ENCODE measurements around the gene RABIF. TPM values are rescaled to one million over a fixed set of nuclear protein-coding genes. Genes with fewer than 3 reads are reported as not detected.
A peak's percentile ranks its signal among the peaks of the same experiment; 100 is the strongest.

Gene RABIF
- total RNA-seq, 1 donor from 2014 or later, result 8.3 TPM

DNA sequence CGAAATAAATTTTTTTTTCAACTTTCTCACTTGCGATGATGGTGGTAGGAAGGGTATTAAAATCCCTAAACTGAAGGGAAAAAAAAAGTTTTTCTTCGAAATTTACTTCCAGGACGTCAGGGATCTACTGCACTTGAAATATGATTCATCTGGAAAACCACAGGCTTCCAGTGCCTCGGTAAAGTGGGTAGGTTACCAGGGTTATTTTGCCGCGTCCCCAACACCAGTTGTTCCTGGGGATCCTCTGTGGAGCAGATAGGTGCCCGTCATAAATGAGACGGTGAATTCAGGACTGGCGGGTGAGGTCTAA is 773 bp downstream of the RABIF start:
- Histone ChIP-seq H3K27me3 (ENCODE audit: low read depth) (no peaks in the 10 kb centered on the region), H3K9me3 (no peaks in the 10 kb centered on the region), H3K36me3 (peaks cover 24% of the 10 kb centered on the region), H3K4me1 (peaks cover 19% of the 10 kb centered on the region), H3K4me3 (peak overlapping the region; percentile 81), H3K27ac (peak overlapping the region; percentile 97)
- ATAC-seq (no peak), DNase-seq (no peak)
- TF ChIP-seq, protein P1, sequence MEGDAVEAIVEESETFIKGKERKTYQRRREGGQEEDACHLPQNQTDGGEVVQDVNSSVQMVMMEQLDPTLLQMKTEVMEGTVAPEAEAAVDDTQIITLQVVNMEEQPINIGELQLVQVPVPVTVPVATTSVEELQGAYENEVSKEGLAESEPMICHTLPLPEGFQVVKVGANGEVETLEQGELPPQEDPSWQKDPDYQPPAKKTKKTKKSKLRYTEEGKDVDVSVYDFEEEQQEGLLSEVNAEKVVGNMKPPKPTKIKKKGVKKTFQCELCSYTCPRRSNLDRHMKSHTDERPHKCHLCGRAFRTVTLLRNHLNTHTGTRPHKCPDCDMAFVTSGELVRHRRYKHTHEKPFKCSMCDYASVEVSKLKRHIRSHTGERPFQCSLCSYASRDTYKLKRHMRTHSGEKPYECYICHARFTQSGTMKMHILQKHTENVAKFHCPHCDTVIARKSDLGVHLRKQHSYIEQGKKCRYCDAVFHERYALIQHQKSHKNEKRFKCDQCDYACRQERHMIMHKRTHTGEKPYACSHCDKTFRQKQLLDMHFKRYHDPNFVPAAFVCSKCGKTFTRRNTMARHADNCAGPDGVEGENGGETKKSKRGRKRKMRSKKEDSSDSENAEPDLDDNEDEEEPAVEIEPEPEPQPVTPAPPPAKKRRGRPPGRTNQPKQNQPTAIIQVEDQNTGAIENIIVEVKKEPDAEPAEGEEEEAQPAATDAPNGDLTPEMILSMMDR (IDR thresholded peaks at IDR 0.05), result no peak
- intact Hi-C loops (cut with DNase I), result no loop called here

DNA sequence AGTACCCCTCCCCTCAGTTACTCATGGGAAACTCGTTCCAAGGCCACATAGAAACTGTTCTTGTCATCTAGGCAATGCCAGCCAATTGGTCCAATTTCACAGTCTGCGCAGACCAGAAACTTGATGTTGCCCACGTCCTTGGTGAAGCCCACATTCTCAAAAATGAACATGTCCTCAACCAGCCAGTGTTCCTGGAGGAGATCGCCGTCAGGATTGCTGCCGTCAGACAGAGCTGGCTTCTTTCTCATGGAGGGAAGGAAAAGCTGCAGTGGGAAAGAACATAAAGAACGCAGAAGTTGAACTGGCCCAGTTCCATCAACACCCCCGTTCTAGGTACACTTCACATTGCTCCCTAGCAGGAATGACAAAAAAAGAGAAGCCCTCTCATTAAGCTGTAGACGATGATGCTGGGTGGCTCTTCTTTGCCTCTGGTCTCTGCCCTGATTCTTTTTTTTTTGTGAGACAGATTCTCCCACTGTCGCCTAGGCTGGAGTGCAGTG is 7.9 kb downstream of the RABIF start:
- no peak overlapping the region for H3K4me3 ChIP-seq
- ATAC-seq (no peak), DNase-seq (no peak)
- no peaks in the 10 kb centered on the region for H3K27me3 ChIP-seq (ENCODE audit: low read depth)
- TF ChIP-seq, protein P1 (IDR thresholded peaks at IDR 0.05), result no peak
- H3K9me3 ChIP-seq, result no peaks in the 10 kb centered on the region
- H3K27ac ChIP-seq, result no peak overlapping the region
- no peaks in the 10 kb centered on the region for H3K4me1 ChIP-seq
- peaks cover 32% of the 10 kb centered on the region for H3K36me3 ChIP-seq
- intact Hi-C loops (cut with DNase I), result no loop called here

DNA sequence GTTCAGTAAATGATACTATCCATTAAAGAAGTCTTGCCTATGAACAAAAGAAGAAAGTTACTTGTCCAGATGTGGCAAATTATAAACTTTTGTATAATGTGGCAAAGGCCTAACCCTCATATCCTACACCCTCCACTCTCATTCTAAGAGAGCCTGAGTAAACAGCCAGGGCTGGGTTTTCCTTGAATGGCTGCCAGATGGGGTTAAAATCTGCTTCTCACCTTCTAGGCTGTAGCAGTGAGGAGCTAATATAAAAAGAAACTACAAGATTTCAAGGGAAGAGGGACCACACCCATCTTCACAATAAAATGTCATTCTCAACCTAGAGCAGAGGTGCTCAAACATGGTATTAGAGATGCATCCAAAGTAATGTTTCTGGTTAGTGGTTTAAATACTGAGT is 8.9 kb downstream of the RABIF start:
- DNase-seq, result no peak
- Histone ChIP-seq H3K27me3 (ENCODE audit: low read depth) (no peaks in the 10 kb centered on the region), H3K9me3 (no peaks in the 10 kb centered on the region), H3K36me3 (peaks cover 32% of the 10 kb centered on the region), H3K4me1 (no peaks in the 10 kb centered on the region), H3K4me3 (no peak overlapping the region), H3K27ac (no peak overlapping the region)
- ATAC-seq, result no peak
- intact Hi-C loops (cut with DNase I), result no loop called here
- TF ChIP-seq, protein P1 (IDR thresholded peaks at IDR 0.05), result no peak

DNA sequence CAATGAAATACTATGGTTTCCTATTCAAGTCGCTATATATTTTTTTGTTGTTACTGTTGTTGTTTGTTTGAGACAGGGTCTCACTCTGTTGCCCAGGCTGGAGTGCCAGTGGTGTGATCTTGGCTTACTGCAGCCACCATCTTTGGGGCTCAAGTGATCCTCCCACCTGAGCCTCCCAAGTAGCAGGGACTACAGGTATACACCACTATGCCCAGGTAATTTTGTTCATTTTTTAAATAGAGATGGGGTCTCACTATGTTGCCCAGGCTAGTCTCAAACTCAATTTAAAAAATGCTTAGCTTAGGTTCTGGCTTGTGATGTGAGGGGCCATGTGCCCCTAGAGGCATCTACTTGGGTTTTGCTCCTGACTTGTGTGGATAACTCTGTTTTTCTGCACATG is 9.8 kb downstream of the RABIF start:
- intact Hi-C loops (cut with DNase I), result no loop called here
- ATAC-seq, result no peak
- TF ChIP-seq, protein P1 (IDR thresholded peaks at IDR 0.05), result no peak

DNA sequence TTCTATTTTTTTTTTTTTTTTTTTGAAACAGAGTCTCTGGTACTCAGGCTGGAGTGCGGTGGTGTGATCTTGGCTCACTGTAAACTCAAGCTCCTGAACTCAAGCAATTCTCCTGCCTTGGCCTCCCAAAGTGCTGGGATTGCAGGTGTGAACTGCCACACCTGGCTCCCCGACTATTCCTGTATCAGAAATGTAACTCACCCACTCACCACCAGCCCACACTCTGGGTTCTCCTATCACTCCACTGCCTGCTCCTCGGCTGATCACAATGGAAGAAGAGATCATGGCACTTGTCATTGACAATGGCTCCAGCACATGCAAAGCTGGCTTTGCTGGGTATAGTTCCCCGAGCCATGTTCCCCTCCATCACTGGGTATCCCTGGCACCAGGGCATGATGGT is 15.9 kb downstream of the RABIF start:
- intact Hi-C loops (cut with DNase I), result no loop called here
- TF ChIP-seq, protein P1 (IDR thresholded peaks at IDR 0.05), result no peak
- Histone ChIP-seq H3K27me3 (ENCODE audit: low read depth) (no peaks in the 10 kb centered on the region), H3K36me3 (no peaks in the 10 kb centered on the region), H3K4me3 (no peak overlapping the region), H3K9me3 (no peaks in the 10 kb centered on the region), H3K4me1 (no peaks in the 10 kb centered on the region), H3K27ac (no peak overlapping the region)
- DNase-seq, result no peak
- no peak for ATAC-seq

More for the DNA sequence above, 9.8 kb downstream of the RABIF start:
- Histone ChIP-seq H3K36me3 (peaks cover 32% of the 10 kb centered on the region), H3K27ac (no peak overlapping the region), H3K27me3 (ENCODE audit: low read depth) (no peaks in the 10 kb centered on the region), H3K9me3 (no peaks in the 10 kb centered on the region), H3K4me1 (no peaks in the 10 kb centered on the region), H3K4me3 (no peak overlapping the region)
- DNase-seq, result no peak

DNA sequence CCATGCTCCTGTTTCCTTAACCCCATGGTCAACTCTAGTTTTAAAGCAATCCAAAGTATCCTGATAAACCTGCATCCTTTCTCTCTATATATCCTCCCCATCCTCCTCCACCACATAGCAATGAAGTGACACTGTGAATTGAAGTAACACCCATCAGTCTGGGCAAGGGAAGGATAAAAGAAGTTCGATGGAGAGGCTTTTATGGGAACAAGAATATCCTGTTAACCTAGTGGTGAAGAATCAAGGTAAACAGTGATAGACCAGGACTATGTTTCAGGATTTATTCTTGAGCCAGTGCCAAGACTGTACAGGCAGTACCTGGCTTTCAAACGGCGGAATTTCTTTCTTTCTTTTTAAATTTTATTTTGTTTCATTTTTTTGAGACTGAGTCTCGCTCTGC is 17.6 kb downstream of the RABIF start:
- intact Hi-C loops (cut with DNase I), result no loop called here
- DNase-seq (no peak), ATAC-seq (no peak)
- Histone ChIP-seq H3K27ac (no peak overlapping the region), H3K27me3 (ENCODE audit: low read depth) (peaks cover 4% of the 10 kb centered on the region), H3K4me3 (no peak overlapping the region), H3K4me1 (no peaks in the 10 kb centered on the region), H3K36me3 (no peaks in the 10 kb centered on the region), H3K9me3 (no peaks in the 10 kb centered on the region)
- TF ChIP-seq, protein P1 (IDR thresholded peaks at IDR 0.05), result no peak
